ENCODE results near the gene ADD3. TPM values are rescaled to one million over a fixed set of nuclear protein-coding genes. Genes with fewer than 3 reads are reported as not detected.

ADD3 gene
- total RNA-seq, 2 donors from 2014 or later, result 97.9 to 122 TPM

DNA sequence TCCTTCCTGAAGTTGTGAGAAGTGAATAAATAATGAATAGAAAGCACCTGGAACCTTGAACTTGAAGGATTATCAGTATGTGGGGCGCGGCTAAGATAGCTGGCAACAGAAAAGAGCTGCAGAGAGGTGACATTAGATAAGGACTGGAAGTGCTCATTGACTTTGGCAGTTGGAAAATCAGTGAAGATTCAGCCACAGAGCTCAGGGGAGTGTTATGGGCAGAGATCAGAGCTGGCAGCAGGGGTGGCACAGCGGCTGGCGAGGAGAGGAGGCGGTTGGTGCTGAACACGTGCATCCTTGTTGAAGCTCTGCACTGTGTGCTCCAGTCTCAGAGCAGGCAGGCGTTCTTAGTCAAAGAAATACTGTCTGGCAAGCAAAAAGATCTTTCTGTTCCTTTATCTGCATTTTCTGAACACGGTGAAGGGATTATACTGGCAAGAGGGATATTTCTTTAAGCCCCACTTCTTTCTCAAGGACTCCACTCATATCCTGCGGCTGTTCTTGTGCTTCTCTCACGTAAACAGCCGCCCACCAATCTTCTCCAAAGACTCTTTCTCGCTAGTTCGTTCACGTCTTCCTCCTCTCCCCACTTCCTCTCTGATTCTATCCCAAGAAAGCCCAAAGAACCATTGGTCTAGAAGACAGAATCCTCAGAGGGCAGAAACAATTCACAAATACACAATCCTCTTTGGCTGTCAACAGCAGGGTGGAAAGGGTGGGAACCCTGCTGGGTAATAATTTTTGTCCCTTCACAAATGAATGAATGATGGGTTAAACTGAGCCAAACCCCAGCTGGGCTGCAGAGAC lies 38.6 kb upstream of the ADD3 start:
- Mint-ChIP-seq H3K27ac (no peak overlapping the region), H3K4me3 (no peak overlapping the region), H3K27me3 (ENCODE audit: low read depth) (peaks cover 10% of the 10 kb centered on the region), H3K36me3 (ENCODE audit: insufficient read depth in 2 of 2) (no peaks in the 10 kb centered on the region), H3K4me1 (ENCODE audit: low read depth) (no peaks in the 10 kb centered on the region), H3K9me3 (no peaks in the 10 kb centered on the region)
- ATAC-seq (replicated peaks in 1 of 2) (no peak), DNase-seq (no peak)

DNA sequence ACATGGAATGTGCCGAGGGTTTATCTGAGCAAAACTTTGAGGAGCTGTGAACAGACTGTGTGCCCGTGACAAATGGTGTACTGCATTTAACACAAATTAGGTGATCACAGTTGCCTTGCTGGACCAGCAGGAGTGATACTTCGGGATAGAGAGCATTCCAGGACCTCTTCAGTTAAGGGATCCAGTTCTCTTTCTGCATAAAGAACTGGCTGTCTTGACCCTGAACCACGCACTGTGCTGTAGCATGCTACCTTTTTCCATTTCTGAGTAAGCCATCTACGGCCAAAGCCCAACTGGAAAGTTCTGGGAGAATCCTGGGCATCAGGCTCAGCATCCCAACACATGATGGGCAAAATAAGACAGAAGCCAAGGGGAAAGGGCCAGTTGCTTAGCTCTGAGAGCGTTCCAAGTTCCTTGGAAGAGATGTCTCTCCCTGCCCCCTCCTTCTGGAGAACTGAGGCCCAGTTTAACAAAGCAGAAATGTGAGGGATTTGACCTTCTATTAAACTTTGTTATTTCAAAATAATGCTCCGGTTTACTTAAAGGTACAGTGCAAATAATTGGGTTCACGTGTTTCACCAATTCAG lies 37.9 kb upstream of the ADD3 start:
- Mint-ChIP-seq H3K4me3 (no peak overlapping the region), H3K4me1 (ENCODE audit: low read depth) (no peaks in the 10 kb centered on the region), H3K9me3 (no peaks in the 10 kb centered on the region), H3K27ac (no peak overlapping the region), H3K36me3 (ENCODE audit: insufficient read depth in 2 of 2) (no peaks in the 10 kb centered on the region), H3K27me3 (ENCODE audit: low read depth) (peaks cover 10% of the 10 kb centered on the region)
- DNase-seq (no peak), ATAC-seq (replicated peaks in 1 of 2) (no peak)

DNA sequence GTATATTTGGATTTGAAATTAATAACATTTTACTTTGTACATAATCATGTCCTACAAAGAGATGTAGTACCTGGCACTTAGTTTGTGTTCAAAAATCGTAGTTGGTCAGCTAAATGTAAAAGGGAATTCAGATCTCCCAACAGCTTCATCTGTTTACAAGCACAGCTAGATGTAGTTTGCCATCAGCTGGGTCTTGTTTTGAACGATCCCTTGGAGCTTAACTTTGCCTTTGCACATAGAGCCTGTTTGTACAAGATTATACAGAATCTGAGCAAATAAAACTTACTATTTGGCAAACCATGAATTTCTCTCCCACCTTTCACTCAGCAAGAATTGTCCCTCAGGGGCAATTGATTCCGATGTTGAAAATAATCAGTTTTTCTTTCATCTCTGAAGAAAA lies 36.1 kb upstream of the ADD3 start:
- Mint-ChIP-seq H3K36me3 (ENCODE audit: insufficient read depth in 2 of 2) (no peaks in the 10 kb centered on the region), H3K27me3 (ENCODE audit: low read depth) (peaks cover 10% of the 10 kb centered on the region), H3K27ac (no peak overlapping the region), H3K4me1 (ENCODE audit: low read depth) (peaks cover 1% of the 10 kb centered on the region), H3K4me3 (no peak overlapping the region), H3K9me3 (no peaks in the 10 kb centered on the region)
- ATAC-seq (replicated peaks in 1 of 2) (no peak), DNase-seq (no peak)

DNA sequence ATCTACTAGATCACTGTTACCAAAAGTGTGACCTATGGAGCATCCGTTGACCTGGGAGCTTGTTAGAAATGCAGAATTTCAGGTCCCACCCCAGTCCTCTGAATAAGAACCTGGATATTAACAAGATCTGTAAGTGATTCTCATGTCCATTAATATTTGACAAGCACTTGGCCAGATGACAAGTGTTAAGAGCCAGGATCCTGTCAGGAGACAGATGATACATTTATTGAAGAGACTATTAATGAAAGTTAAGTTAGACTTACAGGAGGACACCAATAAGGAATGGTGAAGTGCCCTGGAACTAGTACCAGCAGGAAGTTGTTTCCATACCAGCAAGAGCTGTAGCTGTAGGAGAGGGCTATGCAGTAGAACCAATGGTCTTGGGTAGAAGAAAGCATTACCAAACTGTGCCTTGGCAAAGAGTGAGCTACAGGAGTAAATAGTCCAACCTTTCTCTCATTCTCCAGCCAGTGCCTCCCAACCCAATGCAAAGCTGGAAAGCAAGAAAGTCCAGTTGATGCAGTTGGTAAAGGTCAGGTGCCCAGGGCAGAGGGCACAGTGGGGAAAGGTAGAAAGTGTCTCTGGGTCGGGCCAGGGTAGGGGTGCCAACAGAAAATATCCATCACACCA lies 35.3 kb upstream of the ADD3 start:
- Mint-ChIP-seq H3K27me3 (ENCODE audit: low read depth) (peaks cover 10% of the 10 kb centered on the region), H3K27ac (no peak overlapping the region), H3K4me3 (no peak overlapping the region), H3K36me3 (ENCODE audit: insufficient read depth in 2 of 2) (no peaks in the 10 kb centered on the region), H3K4me1 (ENCODE audit: low read depth) (peaks cover 7% of the 10 kb centered on the region), H3K9me3 (no peaks in the 10 kb centered on the region)
- ATAC-seq (replicated peaks in 1 of 2) (no peak), DNase-seq (no peak)

DNA sequence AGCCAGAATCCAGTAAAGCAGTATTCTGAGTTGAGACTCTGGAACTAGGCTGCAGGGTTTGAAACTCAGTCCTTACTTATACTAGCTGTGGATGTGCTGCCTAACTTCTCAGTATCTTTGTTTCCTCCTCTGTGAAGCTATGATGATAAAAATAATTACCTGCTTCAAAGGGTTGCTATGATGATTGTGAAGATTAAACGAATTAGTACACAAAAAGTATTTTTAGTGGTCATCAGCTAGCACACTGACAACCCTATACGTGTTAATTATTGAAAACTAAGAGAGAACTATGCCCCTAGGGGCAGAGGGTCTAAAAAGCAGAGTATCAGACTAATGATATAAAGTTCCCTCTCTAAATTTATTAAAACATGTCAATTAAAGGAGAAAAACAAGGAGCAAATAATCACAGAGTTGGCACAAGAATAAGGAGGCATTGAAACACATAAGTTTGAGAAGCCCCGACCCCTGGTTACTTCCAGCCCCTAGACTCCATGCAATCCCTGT lies 34.4 kb upstream of the ADD3 start:
- Mint-ChIP-seq H3K9me3 (no peaks in the 10 kb centered on the region), H3K27ac (peak overlapping the region; percentile 19), H3K27me3 (ENCODE audit: low read depth) (peaks cover 10% of the 10 kb centered on the region), H3K4me1 (ENCODE audit: low read depth) (peaks cover 7% of the 10 kb centered on the region), H3K36me3 (ENCODE audit: insufficient read depth in 2 of 2) (no peaks in the 10 kb centered on the region), H3K4me3 (no peak overlapping the region)
- ATAC-seq (replicated peaks in 1 of 2) (no peak), DNase-seq (no peak)

DNA sequence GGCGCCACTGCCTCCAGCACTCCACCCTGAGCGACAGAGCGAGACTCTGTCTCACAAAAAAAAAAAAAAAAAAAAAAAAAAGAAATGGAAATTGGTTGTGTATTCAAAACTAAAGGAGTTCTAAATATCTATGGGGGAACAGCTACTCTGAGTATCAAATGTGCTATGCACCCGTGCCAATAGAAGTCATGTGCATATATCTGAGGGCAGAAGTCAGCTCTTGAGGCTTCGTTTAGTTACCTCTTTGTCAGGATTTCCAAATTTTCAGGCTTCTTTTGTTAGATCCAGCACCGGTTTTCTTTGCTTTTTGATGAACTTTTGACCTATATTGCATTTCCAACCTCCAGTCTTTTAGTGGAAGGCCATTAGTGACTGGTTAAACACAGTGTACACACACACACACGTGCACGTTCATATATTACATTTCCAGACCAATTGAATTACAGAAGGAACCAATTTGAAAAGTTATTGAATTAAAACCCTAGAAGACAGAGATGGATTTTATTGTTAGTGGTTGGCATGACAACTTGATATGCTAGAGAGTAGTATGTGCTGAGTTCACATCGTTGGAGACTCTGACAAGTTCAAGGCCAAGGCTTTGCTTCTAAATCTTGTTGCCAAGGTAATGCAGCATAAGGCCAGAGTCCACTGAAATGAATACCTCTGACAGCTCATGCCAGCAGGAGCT lies 33.1 kb upstream of the ADD3 start:
- DNase-seq (no peak), ATAC-seq (replicated peaks in 1 of 2) (no peak)
- Mint-ChIP-seq H3K27me3 (ENCODE audit: low read depth) (peaks cover under 1% of the 10 kb centered on the region), H3K27ac (no peak overlapping the region), H3K9me3 (no peaks in the 10 kb centered on the region), H3K4me3 (no peak overlapping the region), H3K4me1 (ENCODE audit: low read depth) (peaks cover 12% of the 10 kb centered on the region), H3K36me3 (ENCODE audit: insufficient read depth in 2 of 2) (no peaks in the 10 kb centered on the region)

DNA sequence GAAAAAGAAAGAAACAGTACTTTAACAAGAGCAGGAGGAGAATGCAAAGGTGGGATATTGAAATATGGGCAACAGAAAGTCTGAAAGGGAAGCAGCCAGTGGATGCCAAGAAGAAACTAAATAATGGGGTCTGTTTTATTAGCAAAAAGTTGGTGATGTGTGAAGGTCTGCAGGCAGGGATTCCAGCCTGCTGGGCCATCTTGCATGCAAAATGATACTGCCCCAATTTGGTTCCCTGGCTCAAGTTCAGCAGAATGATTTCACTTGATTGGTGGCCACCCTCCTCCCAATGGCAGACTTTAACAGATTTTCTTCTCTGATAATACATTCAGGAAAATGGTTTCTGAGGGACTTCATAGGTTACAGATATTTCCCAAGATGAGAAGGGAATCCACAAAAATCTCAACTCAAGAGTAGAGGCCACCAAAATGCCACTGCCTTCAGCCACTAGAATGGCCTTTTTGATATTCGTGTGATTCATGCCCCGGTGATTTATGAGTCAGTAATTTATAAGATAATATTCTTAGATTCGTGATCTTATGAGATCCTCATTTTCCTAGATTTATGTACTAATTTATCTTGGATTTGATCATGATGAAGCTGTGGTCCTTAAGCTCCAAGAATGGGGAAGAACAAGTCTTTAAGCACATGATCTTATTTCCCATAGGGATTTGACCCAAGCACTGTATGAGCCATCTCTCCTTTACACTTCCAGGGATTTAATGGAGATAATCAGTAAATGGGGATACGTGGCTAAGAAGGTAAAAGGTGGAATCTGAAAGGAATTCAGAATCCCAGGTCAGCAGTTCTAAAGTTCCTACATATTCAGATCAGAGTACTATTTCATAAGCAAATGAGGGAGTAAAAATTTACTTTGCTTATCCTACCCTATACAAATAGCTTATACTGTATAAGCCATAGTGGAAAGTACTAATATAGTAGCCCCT lies 32.3 kb upstream of the ADD3 start:
- H3K4me3 Mint-ChIP-seq, result no peak overlapping the region
- no peak for ATAC-seq (replicated peaks in 1 of 2)
- H3K36me3 Mint-ChIP-seq (ENCODE audit: insufficient read depth in 2 of 2), result no peaks in the 10 kb centered on the region
- no peaks in the 10 kb centered on the region for H3K27me3 Mint-ChIP-seq (ENCODE audit: low read depth)
- no peaks in the 10 kb centered on the region for H3K9me3 Mint-ChIP-seq
- H3K4me1 Mint-ChIP-seq (ENCODE audit: low read depth), result peaks cover 12% of the 10 kb centered on the region
- no peak for DNase-seq
- H3K27ac Mint-ChIP-seq, result no peak overlapping the region

DNA sequence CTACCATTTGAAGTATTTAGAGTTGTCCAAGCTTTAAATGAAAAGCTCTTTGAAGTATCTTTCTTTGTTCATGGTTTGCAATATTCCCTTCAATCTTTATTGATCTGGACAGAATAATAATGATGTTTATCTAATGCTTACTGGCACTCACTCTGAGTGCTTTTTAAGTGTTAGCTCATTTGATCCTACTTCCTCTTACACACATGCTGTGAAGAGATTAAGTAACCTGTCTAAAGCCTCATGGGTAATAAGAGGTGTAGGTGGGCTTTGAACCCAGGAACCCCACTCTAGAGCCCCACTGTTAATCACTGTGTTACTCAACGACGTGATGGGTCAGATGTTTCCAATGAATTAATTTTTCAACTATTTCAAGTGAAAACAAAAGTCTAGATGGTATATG lies 31.1 kb upstream of the ADD3 start:
- H3K36me3 Mint-ChIP-seq (ENCODE audit: insufficient read depth in 2 of 2), result no peaks in the 10 kb centered on the region
- DNase-seq, result no peak
- H3K4me3 Mint-ChIP-seq, result no peak overlapping the region
- no peaks in the 10 kb centered on the region for H3K9me3 Mint-ChIP-seq
- H3K27ac Mint-ChIP-seq, result no peak overlapping the region
- ATAC-seq (replicated peaks in 1 of 2), result no peak
- H3K27me3 Mint-ChIP-seq (ENCODE audit: low read depth), result no peaks in the 10 kb centered on the region
- H3K4me1 Mint-ChIP-seq (ENCODE audit: low read depth), result peaks cover 13% of the 10 kb centered on the region

DNA sequence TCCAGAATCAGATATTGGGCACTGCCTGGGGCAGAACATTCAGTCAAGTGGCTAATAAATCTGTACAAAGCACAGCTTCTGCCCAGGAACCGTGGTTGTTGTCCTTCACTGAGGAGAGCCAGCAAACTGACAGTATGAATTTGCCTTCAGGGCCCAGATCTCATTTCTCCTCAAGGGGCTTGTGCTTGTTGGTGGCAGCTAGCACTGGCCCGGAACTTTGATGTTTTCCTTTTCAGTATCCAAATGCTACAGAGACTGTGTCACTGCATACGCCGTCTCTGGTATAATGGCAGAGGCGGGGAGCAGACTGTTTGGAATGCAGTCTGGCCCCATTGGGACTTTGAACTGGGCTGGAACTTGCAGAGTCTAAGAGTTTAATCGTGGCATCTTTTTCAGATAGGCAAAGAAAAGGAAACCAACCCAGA lies 30.4 kb upstream of the ADD3 start:
- no peak for DNase-seq
- no peaks in the 10 kb centered on the region for H3K27me3 Mint-ChIP-seq (ENCODE audit: low read depth)
- H3K4me3 Mint-ChIP-seq, result no peak overlapping the region
- H3K4me1 Mint-ChIP-seq (ENCODE audit: low read depth), result peaks cover 17% of the 10 kb centered on the region
- H3K27ac Mint-ChIP-seq, result no peak overlapping the region
- no peaks in the 10 kb centered on the region for H3K9me3 Mint-ChIP-seq
- no peaks in the 10 kb centered on the region for H3K36me3 Mint-ChIP-seq (ENCODE audit: insufficient read depth in 2 of 2)
- ATAC-seq (replicated peaks in 1 of 2), result no peak

DNA sequence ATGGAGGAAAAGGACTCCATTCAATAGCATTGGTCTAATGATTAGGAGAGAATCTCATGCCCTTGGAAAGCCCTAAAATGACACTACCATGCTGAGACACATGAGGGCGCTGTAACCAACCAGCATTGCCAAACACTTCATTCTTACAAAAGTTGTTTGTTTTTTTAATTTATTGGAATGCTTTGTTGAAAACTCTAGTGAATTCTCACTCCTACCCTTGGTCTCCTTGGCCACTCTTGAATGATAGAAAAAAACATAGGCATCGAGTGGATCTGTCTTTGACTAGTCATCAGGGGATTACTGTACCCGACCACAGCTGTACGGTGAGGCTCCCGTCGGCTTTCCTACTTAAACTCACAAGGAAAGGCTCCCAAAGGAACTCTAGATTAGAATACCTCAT lies 29.3 kb upstream of the ADD3 start:
- DNase-seq, result peak; percentile 59 to 70
- Mint-ChIP-seq H3K27me3 (ENCODE audit: low read depth) (no peaks in the 10 kb centered on the region), H3K36me3 (ENCODE audit: insufficient read depth in 2 of 2) (no peaks in the 10 kb centered on the region), H3K4me1 (ENCODE audit: low read depth) (peaks cover 17% of the 10 kb centered on the region), H3K27ac (no peak overlapping the region), H3K9me3 (no peaks in the 10 kb centered on the region), H3K4me3 (no peak overlapping the region)
- ATAC-seq (replicated peaks in 1 of 2), result peak in 1 of 2 donors; percentile 47

DNA sequence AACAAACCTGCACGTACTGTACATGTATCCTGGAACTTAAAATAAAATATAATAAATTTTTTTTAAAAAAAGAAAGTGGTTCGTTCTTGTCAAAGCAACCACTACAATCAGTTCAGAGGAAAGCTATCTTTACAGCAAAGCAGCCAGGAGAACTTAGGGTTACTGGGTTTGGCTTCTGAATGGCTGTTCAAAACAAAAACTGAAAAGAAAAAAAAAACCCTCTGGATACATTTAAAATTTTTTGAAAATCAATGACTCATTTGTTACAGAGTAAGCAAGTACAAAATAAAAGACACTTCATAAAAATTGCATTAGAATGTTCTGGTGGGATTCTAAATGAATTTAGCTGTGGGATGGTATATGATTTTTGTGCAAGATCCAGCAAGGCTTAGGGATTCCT lies 28.6 kb upstream of the ADD3 start:
- DNase-seq (no peak), ATAC-seq (replicated peaks in 1 of 2) (no peak)
- Mint-ChIP-seq H3K4me3 (no peak overlapping the region), H3K27me3 (ENCODE audit: low read depth) (no peaks in the 10 kb centered on the region), H3K27ac (no peak overlapping the region), H3K4me1 (ENCODE audit: low read depth) (peaks cover 17% of the 10 kb centered on the region), H3K9me3 (no peaks in the 10 kb centered on the region), H3K36me3 (ENCODE audit: insufficient read depth in 2 of 2) (no peaks in the 10 kb centered on the region)

DNA sequence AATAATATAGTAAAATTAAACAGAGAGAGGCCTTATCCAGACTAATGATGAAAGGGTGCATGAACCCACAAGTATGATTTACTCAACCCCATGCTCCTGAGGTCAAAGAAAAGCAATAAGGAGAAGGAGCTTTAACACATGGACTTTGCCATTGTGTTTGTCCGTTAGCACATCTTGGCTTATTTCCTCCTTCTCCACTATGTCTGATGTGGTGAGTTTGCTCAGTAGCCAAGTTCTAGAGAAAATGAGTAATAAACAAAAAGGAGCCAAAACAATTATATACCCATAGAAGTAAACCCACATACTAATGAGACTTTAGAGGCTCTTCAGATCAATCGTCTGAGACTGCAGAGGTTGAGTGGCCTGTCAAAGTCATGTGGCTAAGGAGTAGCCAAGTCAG lies 26.1 kb upstream of the ADD3 start:
- ATAC-seq (replicated peaks in 1 of 2), result no peak
- H3K4me3 Mint-ChIP-seq, result no peak overlapping the region
- H3K9me3 Mint-ChIP-seq, result no peaks in the 10 kb centered on the region
- H3K4me1 Mint-ChIP-seq (ENCODE audit: low read depth), result peaks cover 15% of the 10 kb centered on the region
- no peak for DNase-seq
- no peaks in the 10 kb centered on the region for H3K36me3 Mint-ChIP-seq (ENCODE audit: insufficient read depth in 2 of 2)
- no peak overlapping the region for H3K27ac Mint-ChIP-seq
- no peaks in the 10 kb centered on the region for H3K27me3 Mint-ChIP-seq (ENCODE audit: low read depth)

All from activated T-cell treated with anti-CD3 and anti-CD28 coated beads, Interleukin-2, amount 50 U/mL, for 72 hours (primary cell).